Fibroblast of the aortic adventitia (primary cell): ENCODE results near the gene LOX. TPM values are rescaled to one million over a fixed set of nuclear protein-coding genes. Genes with fewer than 3 reads are reported as not detected.
"Not testable (repeated sequence)": the region's sequence is repeated elsewhere in the genome, so short reads cannot be mapped to it uniquely, and the experiment has no call there.

Experiments used
- DNase-seq: peaks from one replicate; pipeline ENCODE4 v3.0.0-alpha.2; 2010; ENCODE audit warnings: low read depth
- H3K4me3 ChIP-seq: 2 replicates; pipeline ENCODE4 v1.5.1; 2011; ENCODE audit warnings: low read depth, mild to moderate bottlenecking, control low read depth, low read length, moderate library complexity
- total RNA-seq: library from RNA; depleted of rRNA; stranded (reverse); fragments of >200 nt; gene quantifications from 2 replicates; pipeline ENCODE4 v1.2.3, GENCODE V29; 2012; ENCODE audit warnings: low replicate concordance
- TF ChIP-seq, protein P1 (sequence below): IDR thresholded peaks from 2 replicates; pipeline ENCODE4 v1.5.1; 2011; ENCODE audit warnings: mild to moderate bottlenecking, low read length, control low read depth, inconsistent platforms; ENCODE audit not compliant: insufficient read depth

The LOX gene
- total RNA-seq, 1 donor: 193 TPM

GRCh38 chr5:122099060-122099790, 21.2 kb upstream of the LOX start:
- DNase-seq: peak; percentile 69
- TF ChIP-seq, protein P1, sequence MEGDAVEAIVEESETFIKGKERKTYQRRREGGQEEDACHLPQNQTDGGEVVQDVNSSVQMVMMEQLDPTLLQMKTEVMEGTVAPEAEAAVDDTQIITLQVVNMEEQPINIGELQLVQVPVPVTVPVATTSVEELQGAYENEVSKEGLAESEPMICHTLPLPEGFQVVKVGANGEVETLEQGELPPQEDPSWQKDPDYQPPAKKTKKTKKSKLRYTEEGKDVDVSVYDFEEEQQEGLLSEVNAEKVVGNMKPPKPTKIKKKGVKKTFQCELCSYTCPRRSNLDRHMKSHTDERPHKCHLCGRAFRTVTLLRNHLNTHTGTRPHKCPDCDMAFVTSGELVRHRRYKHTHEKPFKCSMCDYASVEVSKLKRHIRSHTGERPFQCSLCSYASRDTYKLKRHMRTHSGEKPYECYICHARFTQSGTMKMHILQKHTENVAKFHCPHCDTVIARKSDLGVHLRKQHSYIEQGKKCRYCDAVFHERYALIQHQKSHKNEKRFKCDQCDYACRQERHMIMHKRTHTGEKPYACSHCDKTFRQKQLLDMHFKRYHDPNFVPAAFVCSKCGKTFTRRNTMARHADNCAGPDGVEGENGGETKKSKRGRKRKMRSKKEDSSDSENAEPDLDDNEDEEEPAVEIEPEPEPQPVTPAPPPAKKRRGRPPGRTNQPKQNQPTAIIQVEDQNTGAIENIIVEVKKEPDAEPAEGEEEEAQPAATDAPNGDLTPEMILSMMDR: no peak
- H3K4me3 ChIP-seq: no peak overlapping the region

- DNase-seq: no peak
- H3K4me3 ChIP-seq: no peak overlapping the region
- TF ChIP-seq, protein P1: no peak
Observed at GRCh38 chr5:122097391-122097790, 19.3 kb upstream of the LOX start.

- TF ChIP-seq, protein P1: no peak
- no peak overlapping the region for H3K4me3 ChIP-seq
- DNase-seq: no peak
Observed at GRCh38 chr5:122095158-122095557, 17.1 kb upstream of the LOX start.

DNA sequence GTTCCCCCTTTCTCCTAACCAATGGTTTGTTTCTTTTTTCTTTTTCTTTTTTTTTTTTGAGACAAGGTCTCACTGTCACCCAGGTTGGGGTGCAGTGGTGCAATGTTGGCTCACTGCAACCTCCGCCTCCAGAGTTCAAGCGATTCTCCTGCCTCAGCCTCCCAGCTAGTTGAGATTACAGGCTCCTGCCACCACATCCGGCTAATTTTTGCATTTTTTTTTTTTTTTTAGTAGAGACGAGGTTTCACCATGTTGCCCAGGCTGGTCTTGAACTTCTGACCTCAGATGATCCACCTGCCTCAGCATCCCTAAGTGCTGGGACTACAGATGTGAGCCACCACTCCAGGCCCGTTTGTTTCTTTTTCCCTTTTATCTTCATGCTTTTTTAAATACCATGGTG, 16.2 kb upstream of the LOX start:
- DNase-seq, H3K4me3 ChIP-seq: not testable (repeated sequence)

- DNase-seq: peak; percentile 91
- peak overlapping the region; percentile 19 for H3K4me3 ChIP-seq
- TF ChIP-seq, protein P1: no peak
Observed at GRCh38 chr5:122093415-122094180, 15.5 kb upstream of the LOX start.

GRCh38 chr5:122091936-122092600, 14.0 kb upstream of the LOX start:
- TF ChIP-seq, protein P1: peak; percentile 54
- peak; percentile 79 for DNase-seq
- no peak overlapping the region for H3K4me3 ChIP-seq
